Measurements from ENCODE around the gene DNAJC15.
A peak's percentile ranks its signal among the peaks of the same experiment; 100 is the strongest.

The DNAJC15 gene

DNA sequence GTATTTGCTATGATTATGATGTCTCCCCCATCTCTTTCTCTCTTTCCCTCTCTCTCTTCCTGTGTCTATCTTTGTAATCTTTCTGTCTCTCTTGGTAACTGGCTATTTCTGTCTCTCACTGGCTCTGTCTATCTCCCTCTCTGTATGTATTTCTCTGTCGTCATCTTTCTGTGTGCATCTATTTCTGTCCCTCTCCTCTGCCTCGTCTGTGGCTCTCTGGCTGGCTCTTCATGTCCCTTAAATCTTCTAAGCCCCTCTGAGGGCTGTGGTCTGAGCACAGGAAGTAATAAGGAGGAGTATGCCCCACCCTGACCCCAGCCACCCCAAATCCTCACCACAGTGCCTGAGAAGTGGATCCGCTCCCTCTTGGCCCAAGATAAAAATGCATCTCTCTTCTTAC lies 104.4 kb downstream of the DNAJC15 start:
- H3K4me1 ChIP-seq (ENCODE audit: control insufficient read depth in 5 of 5, insufficient read depth in 5 of 5, low read length in 5 of 5), result peaks cover 0 to 10% (median 0%) of the 10 kb centered on the region in 5 donors
- no peaks in the 10 kb centered on the region for H3K36me3 ChIP-seq (ENCODE audit: control insufficient read depth in 5 of 5, insufficient read depth in 5 of 5, low read length in 5 of 5)
- no peak overlapping the region for H3K27ac ChIP-seq (ENCODE audit: low read depth, low read length)
- peaks cover 0 to 3% (median 2%) of the 10 kb centered on the region in 5 donors for H3K27me3 ChIP-seq (ENCODE audit: control insufficient read depth in 5 of 5, insufficient read depth in 4 of 5, low read length in 5 of 5)
- H3K9me3 ChIP-seq (ENCODE audit: control insufficient read depth in 5 of 5, low read length in 5 of 5), result no peaks in the 10 kb centered on the region
- H3K4me3 ChIP-seq (ENCODE audit: low read depth in 1 of 5, low read length in 5 of 5), result peak overlapping the region in 1 of 5 donors; percentile 11
- no peak overlapping the region for H3K9ac ChIP-seq (ENCODE audit: low read length in 5 of 5)

DNA sequence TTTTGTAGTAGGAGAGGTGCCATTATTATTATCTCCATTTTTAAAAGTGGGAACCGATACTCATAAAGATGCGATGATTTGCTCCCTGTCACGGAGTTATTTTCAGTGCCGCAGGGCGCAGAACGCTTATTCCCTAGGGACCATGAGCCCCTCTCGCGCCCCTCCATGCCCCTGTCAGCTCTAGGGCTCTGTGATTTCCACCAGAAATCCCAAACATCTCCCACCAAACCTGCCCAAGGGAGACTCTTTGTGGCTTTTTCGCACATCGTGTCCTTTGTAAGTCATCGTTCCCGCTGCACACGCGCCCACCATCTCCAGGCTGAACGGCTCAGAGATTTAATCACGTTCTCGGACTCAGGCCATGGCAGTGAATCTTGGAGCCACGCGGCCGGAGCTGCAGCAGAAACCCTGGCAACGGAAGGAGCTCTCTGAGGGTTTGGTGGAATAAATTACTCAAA lies 105.1 kb downstream of the DNAJC15 start:
- Histone ChIP-seq H3K27ac (ENCODE audit: low read depth, low read length) (no peak overlapping the region), H3K27me3 (ENCODE audit: control insufficient read depth in 5 of 5, insufficient read depth in 4 of 5, low read length in 5 of 5) (peaks cover 0 to 3% (median 2%) of the 10 kb centered on the region in 5 donors), H3K9me3 (ENCODE audit: control insufficient read depth in 5 of 5, low read length in 5 of 5) (no peaks in the 10 kb centered on the region), H3K36me3 (ENCODE audit: control insufficient read depth in 5 of 5, insufficient read depth in 5 of 5, low read length in 5 of 5) (no peaks in the 10 kb centered on the region), H3K4me3 (ENCODE audit: low read depth in 1 of 5, low read length in 5 of 5) (peak overlapping the region in 1 of 5 donors; percentile 13), H3K4me1 (ENCODE audit: control insufficient read depth in 5 of 5, insufficient read depth in 5 of 5, low read length in 5 of 5) (peaks cover 0 to 10% (median 0%) of the 10 kb centered on the region in 5 donors), H3K9ac (ENCODE audit: low read length in 5 of 5) (no peak overlapping the region)

DNA sequence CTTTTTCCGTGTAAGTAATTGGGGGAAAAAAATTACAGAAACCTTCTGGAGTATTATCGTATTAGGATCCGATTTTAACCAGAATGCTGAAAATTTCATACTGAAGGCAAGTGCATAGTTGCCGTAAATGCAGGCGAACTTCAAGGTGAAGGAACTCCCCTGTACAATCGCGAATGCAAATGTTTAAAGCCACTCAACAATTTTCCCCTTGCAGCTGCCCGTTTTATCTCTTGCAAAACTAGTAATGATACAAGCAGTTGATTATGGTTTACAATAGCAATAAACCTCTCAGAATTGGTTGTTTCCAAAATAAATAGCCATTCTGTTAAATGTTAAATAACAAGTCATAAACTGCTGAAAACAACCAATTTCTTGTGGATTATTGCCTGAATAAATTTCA lies 105.7 kb downstream of the DNAJC15 start:
- no peaks in the 10 kb centered on the region for H3K9me3 ChIP-seq (ENCODE audit: control insufficient read depth in 5 of 5, low read length in 5 of 5)
- H3K36me3 ChIP-seq (ENCODE audit: control insufficient read depth in 5 of 5, insufficient read depth in 5 of 5, low read length in 5 of 5), result no peaks in the 10 kb centered on the region
- H3K9ac ChIP-seq (ENCODE audit: low read length in 5 of 5), result no peak overlapping the region
- H3K27me3 ChIP-seq (ENCODE audit: control insufficient read depth in 5 of 5, insufficient read depth in 4 of 5, low read length in 5 of 5), result peaks cover 0 to 7% (median 2%) of the 10 kb centered on the region in 5 donors
- H3K4me1 ChIP-seq (ENCODE audit: control insufficient read depth in 5 of 5, insufficient read depth in 5 of 5, low read length in 5 of 5), result peaks cover 0 to 6% (median 0%) of the 10 kb centered on the region in 5 donors
- H3K27ac ChIP-seq (ENCODE audit: low read depth, low read length), result no peak overlapping the region
- no peak overlapping the region for H3K4me3 ChIP-seq (ENCODE audit: low read depth in 1 of 5, low read length in 5 of 5)

DNA sequence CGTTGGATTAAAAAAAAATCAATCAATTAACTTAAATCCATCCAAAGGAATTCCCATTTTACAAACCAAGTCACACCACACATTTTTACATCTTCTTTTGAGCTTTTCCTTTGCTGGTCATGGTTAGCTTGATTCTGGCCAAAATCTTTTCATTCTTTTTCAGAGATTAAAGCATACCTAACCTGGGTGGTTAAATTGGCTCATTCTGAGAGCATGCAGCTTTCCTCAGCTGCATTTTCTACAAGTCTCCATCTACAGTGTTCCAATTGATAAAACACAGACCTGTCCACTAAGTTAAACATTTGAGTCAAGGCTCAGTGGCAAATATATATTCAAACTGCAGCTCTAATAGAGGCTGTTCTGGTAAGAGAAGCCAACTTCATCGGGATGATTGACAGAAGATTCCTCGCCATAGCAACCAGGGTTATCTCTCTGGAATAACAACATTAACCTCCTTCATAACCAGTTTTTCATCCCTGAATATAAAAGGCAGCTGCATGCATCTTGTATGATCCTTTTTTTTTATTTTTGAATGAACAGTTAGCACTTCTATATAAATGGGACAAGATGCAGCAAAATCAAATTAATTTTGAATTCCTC lies 106.2 kb downstream of the DNAJC15 start:
- H3K27me3 ChIP-seq (ENCODE audit: control insufficient read depth in 5 of 5, insufficient read depth in 4 of 5, low read length in 5 of 5), result peaks cover 0 to 7% (median 2%) of the 10 kb centered on the region in 5 donors
- H3K4me1 ChIP-seq (ENCODE audit: control insufficient read depth in 5 of 5, insufficient read depth in 5 of 5, low read length in 5 of 5), result peaks cover 0 to 5% (median 0%) of the 10 kb centered on the region in 5 donors
- H3K4me3 ChIP-seq (ENCODE audit: low read depth in 1 of 5, low read length in 5 of 5), result no peak overlapping the region
- H3K36me3 ChIP-seq (ENCODE audit: control insufficient read depth in 5 of 5, insufficient read depth in 5 of 5, low read length in 5 of 5), result no peaks in the 10 kb centered on the region
- H3K27ac ChIP-seq (ENCODE audit: low read depth, low read length), result no peak overlapping the region
- no peak overlapping the region for H3K9ac ChIP-seq (ENCODE audit: low read length in 5 of 5)
- no peaks in the 10 kb centered on the region for H3K9me3 ChIP-seq (ENCODE audit: control insufficient read depth in 5 of 5, low read length in 5 of 5)

DNA sequence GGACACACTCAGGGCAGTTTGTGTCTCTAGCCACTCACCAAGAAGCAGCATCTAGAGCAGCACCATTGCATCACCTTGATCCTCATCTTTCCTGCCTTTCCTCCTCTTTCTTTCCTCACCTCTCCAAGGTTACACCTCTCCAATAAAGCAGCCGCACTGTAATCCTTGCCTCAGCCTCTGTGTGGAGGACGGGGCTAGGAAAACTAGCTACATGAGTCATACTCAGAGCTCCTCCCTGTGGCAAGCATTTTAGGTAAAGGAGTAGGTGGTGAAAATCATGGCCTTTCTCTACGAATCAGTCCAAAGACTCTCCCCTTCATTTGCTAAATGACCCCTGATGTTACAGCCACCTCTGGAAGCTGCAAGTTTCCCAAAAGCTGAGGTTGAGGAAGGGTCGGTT lies 108.9 kb downstream of the DNAJC15 start:
- Histone ChIP-seq H3K4me3 (ENCODE audit: low read depth in 1 of 5, low read length in 5 of 5) (no peak overlapping the region), H3K9me3 (ENCODE audit: control insufficient read depth in 5 of 5, low read length in 5 of 5) (no peaks in the 10 kb centered on the region), H3K4me1 (ENCODE audit: control insufficient read depth in 5 of 5, insufficient read depth in 5 of 5, low read length in 5 of 5) (peaks cover 0 to 5% (median 3%) of the 10 kb centered on the region in 5 donors), H3K27ac (ENCODE audit: low read depth, low read length) (no peak overlapping the region), H3K36me3 (ENCODE audit: control insufficient read depth in 5 of 5, insufficient read depth in 5 of 5, low read length in 5 of 5) (no peaks in the 10 kb centered on the region), H3K9ac (ENCODE audit: low read length in 5 of 5) (no peak overlapping the region), H3K27me3 (ENCODE audit: control insufficient read depth in 5 of 5, insufficient read depth in 4 of 5, low read length in 5 of 5) (peaks cover 0 to 10% (median 2%) of the 10 kb centered on the region in 5 donors)

DNA sequence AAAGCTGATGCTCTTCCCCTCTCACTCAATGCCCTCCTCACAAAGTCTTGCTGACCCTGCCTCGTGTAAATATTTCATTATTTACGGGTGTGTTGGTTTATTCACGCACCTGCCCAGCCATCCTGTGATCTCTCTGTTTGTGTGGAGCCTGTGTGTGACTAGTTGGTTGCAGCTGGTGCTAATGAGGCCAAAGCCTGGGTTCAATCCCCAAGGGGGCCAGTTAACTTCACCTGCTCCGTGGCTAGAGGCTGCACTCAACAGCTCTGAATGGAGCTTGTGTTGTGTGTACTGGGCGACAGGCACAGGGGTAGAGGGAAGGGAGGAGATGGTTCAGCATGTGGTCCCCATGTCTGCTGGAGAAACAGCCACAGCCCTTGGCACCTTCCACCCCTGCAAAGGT lies 109.5 kb downstream of the DNAJC15 start:
- H3K4me1 ChIP-seq (ENCODE audit: control insufficient read depth in 5 of 5, insufficient read depth in 5 of 5, low read length in 5 of 5), result peaks cover 0 to 4% (median 3%) of the 10 kb centered on the region in 5 donors
- peaks cover 0 to 10% (median 2%) of the 10 kb centered on the region in 5 donors for H3K27me3 ChIP-seq (ENCODE audit: control insufficient read depth in 5 of 5, insufficient read depth in 4 of 5, low read length in 5 of 5)
- H3K9ac ChIP-seq (ENCODE audit: low read length in 5 of 5), result no peak overlapping the region
- H3K36me3 ChIP-seq (ENCODE audit: control insufficient read depth in 5 of 5, insufficient read depth in 5 of 5, low read length in 5 of 5), result no peaks in the 10 kb centered on the region
- no peak overlapping the region for H3K27ac ChIP-seq (ENCODE audit: low read depth, low read length)
- H3K4me3 ChIP-seq (ENCODE audit: low read depth in 1 of 5, low read length in 5 of 5), result no peak overlapping the region
- no peaks in the 10 kb centered on the region for H3K9me3 ChIP-seq (ENCODE audit: control insufficient read depth in 5 of 5, low read length in 5 of 5)

DNA sequence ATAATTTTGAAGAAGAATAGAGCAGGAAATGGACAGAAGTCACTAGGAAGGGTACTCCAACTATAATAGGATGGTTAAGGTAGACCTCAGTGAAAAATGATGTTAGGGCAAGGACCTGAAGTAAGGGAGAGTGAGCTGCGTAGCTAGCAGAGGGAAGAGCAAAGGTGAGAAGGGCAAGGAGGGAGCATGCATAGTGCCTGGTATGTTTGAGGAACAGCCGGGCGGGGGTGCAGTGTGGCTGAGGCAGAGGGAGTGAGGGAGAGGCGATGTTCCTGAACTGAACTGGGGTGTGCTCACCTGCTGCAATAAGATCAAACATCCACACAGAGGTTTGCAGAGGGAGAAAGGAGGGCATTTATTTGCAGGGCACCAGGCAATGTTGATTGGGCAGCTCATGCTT lies 110.4 kb downstream of the DNAJC15 start:
- no peaks in the 10 kb centered on the region for H3K9me3 ChIP-seq (ENCODE audit: control insufficient read depth in 5 of 5, low read length in 5 of 5)
- H3K27me3 ChIP-seq (ENCODE audit: control insufficient read depth in 5 of 5, insufficient read depth in 4 of 5, low read length in 5 of 5), result peaks cover 0 to 7% (median 0%) of the 10 kb centered on the region in 5 donors
- no peak overlapping the region for H3K27ac ChIP-seq (ENCODE audit: low read depth, low read length)
- no peaks in the 10 kb centered on the region for H3K36me3 ChIP-seq (ENCODE audit: control insufficient read depth in 5 of 5, insufficient read depth in 5 of 5, low read length in 5 of 5)
- H3K9ac ChIP-seq (ENCODE audit: low read length in 5 of 5), result no peak overlapping the region
- H3K4me3 ChIP-seq (ENCODE audit: low read depth in 1 of 5, low read length in 5 of 5), result no peak overlapping the region
- H3K4me1 ChIP-seq (ENCODE audit: control insufficient read depth in 5 of 5, insufficient read depth in 5 of 5, low read length in 5 of 5), result peaks cover 0 to 4% (median 0%) of the 10 kb centered on the region in 5 donors

- H3K27me3 ChIP-seq (ENCODE audit: control insufficient read depth in 5 of 5, insufficient read depth in 4 of 5, low read length in 5 of 5), result peaks cover 0 to 7% (median 0%) of the 10 kb centered on the region in 5 donors
- no peak overlapping the region for H3K9ac ChIP-seq (ENCODE audit: low read length in 5 of 5)
- H3K36me3 ChIP-seq (ENCODE audit: control insufficient read depth in 5 of 5, insufficient read depth in 5 of 5, low read length in 5 of 5), result no peaks in the 10 kb centered on the region
- no peak overlapping the region for H3K27ac ChIP-seq (ENCODE audit: low read depth, low read length)
- no peak overlapping the region for H3K4me3 ChIP-seq (ENCODE audit: low read depth in 1 of 5, low read length in 5 of 5)
- H3K4me1 ChIP-seq (ENCODE audit: control insufficient read depth in 5 of 5, insufficient read depth in 5 of 5, low read length in 5 of 5), result peaks cover 0 to 4% (median 0%) of the 10 kb centered on the region in 5 donors
- H3K9me3 ChIP-seq (ENCODE audit: control insufficient read depth in 5 of 5, low read length in 5 of 5), result no peaks in the 10 kb centered on the region
Measured at GRCh38 chr13:43134868-43135267, 111.5 kb downstream of the DNAJC15 start.

GRCh38 chr13:43135516-43135915 lies 112.1 kb downstream of the DNAJC15 start:
- Histone ChIP-seq H3K27ac (ENCODE audit: low read depth, low read length) (no peak overlapping the region), H3K9me3 (ENCODE audit: control insufficient read depth in 5 of 5, low read length in 5 of 5) (no peaks in the 10 kb centered on the region), H3K9ac (ENCODE audit: low read length in 5 of 5) (no peak overlapping the region), H3K4me1 (ENCODE audit: control insufficient read depth in 5 of 5, insufficient read depth in 5 of 5, low read length in 5 of 5) (peaks cover 0 to 4% (median 0%) of the 10 kb centered on the region in 5 donors), H3K27me3 (ENCODE audit: control insufficient read depth in 5 of 5, insufficient read depth in 4 of 5, low read length in 5 of 5) (peaks cover 0 to 7% (median 0%) of the 10 kb centered on the region in 5 donors), H3K4me3 (ENCODE audit: low read depth in 1 of 5, low read length in 5 of 5) (no peak overlapping the region), H3K36me3 (ENCODE audit: control insufficient read depth in 5 of 5, insufficient read depth in 5 of 5, low read length in 5 of 5) (no peaks in the 10 kb centered on the region)

DNA sequence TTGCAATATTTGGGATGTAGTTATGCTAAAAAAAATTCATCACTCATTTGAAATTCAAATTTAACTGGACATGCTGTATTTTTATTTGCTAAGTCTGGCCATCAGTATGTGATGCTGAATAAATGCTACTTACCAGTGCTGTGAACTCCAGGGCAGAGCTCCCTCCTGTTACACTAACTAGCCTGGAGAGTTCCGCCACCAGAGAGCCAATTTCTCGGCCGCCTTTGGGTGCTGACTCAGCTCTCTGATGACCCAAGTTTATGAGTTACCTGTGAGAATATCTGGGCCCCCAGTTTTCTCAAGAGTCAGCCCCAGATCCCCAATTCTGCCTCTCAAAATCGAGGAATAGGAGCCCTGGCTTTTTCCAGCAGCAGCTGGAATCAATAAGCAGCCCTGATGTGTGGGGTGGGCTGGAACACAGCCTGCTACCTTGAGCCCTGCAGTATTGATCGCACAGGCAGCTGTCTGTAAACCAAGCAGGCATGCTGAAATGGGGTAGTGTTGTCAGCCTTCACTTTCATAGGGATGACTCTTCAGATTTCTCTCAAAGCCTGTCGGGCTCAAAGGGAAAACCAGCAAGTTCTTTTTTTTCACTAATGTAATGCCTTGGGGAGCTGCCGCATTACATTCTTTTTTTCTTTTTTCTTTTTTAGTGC lies 113.7 kb downstream of the DNAJC15 start:
- H3K9me3 ChIP-seq (ENCODE audit: control insufficient read depth in 5 of 5, low read length in 5 of 5), result no peaks in the 10 kb centered on the region
- no peak overlapping the region for H3K27ac ChIP-seq (ENCODE audit: low read depth, low read length)
- no peaks in the 10 kb centered on the region for H3K36me3 ChIP-seq (ENCODE audit: control insufficient read depth in 5 of 5, insufficient read depth in 5 of 5, low read length in 5 of 5)
- H3K4me3 ChIP-seq (ENCODE audit: low read depth in 1 of 5, low read length in 5 of 5), result peak overlapping the region in 1 of 5 donors; percentile 17
- H3K4me1 ChIP-seq (ENCODE audit: control insufficient read depth in 5 of 5, insufficient read depth in 5 of 5, low read length in 5 of 5), result peaks cover 0 to 4% (median 0%) of the 10 kb centered on the region in 5 donors
- no peak overlapping the region for H3K9ac ChIP-seq (ENCODE audit: low read length in 5 of 5)
- peaks cover 0 to 7% (median 0%) of the 10 kb centered on the region in 5 donors for H3K27me3 ChIP-seq (ENCODE audit: control insufficient read depth in 5 of 5, insufficient read depth in 4 of 5, low read length in 5 of 5)

Data from subcutaneous abdominal adipose tissue (tissue), 5 donors.